Measurements from ENCODE around the gene JPH2. TPM values are rescaled to one million over a fixed set of nuclear protein-coding genes. Genes with fewer than 3 reads are reported as not detected.

JPH2 gene
- total RNA-seq, 2 experiments from 2014 or later, result not detected

DNA sequence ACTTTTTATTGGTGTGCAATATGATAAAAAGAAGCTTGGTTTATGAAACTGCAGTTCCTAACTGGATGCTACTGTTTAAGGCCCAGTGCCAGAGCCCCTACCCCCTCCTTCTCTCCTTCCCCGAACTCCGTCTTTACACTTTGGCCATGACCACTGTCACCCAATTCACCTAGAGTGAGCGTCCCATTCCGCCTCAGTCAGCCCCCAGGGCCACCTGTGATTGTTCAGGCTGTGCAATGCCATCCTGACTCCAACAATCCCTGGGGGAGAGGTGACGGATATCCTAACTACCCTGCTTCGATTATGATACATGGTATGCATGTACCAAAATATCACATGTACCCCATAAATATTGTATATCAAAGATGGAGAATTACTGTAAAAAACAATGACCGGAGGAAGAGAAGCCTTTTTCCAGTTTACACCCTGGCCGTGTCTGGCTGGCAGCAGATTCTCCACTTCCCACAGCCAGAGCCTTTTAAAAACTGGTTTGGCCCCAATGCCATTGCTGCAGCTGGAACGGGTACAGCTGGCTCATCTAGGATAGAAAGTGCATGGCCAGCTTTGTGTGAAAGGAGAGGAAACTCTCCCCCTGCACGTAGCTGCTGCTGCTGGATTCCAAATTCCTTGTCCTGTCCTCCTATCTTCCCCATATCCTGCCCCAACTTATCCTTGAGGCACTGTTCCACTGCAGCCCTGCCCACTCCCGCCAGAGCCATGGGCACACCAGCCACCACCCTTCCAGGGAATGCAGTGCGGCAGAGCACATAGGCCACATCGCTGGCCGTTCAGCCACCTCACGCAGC, 99.7 kb downstream of the JPH2 start:
- no peaks in the 10 kb centered on the region for H3K27me3 Mint-ChIP-seq
- POLR2A ChIA-PET, result no interaction called here
- DNase-seq, result no peak
- CTCF ChIA-PET, result interaction anchor here (0.7 to 1.8 kb wide), 2 partner anchors 30 to 337 kb away, joined by 3 to 4 read pairs; no protein-coding TSS in a partner anchor
- no peaks in the 10 kb centered on the region for H3K36me3 Mint-ChIP-seq
- H3K9me3 Mint-ChIP-seq, result no peaks in the 10 kb centered on the region
- intact Hi-C loops (cut with micrococcal nuclease), result no loop called here
- H3K4me3 Mint-ChIP-seq, result no peak overlapping the region
- H3K4me1 Mint-ChIP-seq (ENCODE audit: low read depth), result no peaks in the 10 kb centered on the region
- no peak overlapping the region for H3K27ac Mint-ChIP-seq

DNA sequence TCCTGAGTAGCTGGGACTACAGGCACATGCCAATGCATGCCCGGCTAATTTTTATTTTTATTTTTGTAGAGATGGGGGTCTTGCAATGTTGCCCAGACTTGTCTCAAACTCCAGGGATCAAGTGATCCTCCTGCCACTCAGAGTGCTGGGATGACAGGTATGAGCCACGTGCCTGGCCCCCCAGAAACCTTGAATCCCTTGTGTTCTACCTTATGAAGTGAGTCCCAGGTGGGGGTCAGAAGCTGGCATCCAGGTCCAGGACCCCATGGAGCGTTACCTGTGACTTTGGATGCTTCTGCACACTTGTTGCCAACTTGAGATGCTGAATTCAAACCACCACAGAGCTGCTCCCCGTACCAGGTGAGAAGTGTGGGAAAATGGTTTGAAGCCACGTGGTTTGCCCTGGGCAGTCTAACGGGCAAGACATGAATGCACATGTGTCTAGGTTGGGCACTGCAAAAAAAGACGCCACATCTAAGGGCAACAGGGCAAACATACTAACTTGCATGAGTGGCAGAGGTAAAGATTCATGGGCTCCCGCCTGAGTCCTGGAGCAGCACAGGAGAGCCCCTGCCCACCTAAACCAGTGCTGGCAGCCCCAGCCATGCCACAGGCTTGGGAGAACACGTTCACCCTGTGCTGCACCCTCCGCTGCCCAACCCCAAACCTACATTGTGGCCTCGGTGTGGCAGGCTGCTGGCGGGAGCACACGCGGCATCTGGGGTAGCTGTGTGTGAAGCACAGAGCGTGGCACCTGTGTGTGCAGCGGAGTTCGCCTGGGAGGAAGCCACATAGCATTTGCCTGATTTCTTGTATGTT, 101.2 kb downstream of the JPH2 start:
- Mint-ChIP-seq H3K36me3 (no peaks in the 10 kb centered on the region), H3K27ac (no peak overlapping the region), H3K9me3 (no peaks in the 10 kb centered on the region), H3K4me1 (ENCODE audit: low read depth) (peaks cover under 1% of the 10 kb centered on the region), H3K4me3 (no peak overlapping the region), H3K27me3 (no peaks in the 10 kb centered on the region)
- CTCF ChIA-PET, result no interaction called here
- intact Hi-C loops (cut with micrococcal nuclease), result no loop called here
- POLR2A ChIA-PET, result no interaction called here
- DNase-seq, result no peak

DNA sequence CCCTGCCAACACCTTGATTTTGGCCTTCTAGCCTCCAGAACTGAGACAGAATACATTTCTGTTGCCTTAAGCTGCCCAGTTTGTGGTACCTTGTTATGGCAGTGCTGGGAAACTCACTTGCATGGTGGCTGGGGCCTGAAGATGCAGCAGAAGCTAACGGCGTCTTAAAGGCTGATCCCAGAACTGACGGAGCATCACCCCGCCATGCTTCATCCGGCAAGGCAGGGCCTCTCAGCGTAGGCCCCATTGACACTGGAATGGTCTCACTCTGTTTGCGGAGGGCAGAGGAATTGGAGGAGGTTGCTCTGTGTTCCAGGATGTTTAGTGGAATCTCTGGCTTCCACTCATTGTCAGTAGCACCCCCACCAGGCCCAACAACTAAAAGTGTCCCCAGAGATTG, 102.1 kb downstream of the JPH2 start:
- DNase-seq, result no peak
- ChIA-PET CTCF (no interaction called here), POLR2A (no interaction called here)
- Mint-ChIP-seq H3K4me3 (no peak overlapping the region), H3K9me3 (no peaks in the 10 kb centered on the region), H3K4me1 (ENCODE audit: low read depth) (peaks cover 8% of the 10 kb centered on the region), H3K36me3 (no peaks in the 10 kb centered on the region), H3K27ac (no peak overlapping the region), H3K27me3 (no peaks in the 10 kb centered on the region)
- intact Hi-C loops (cut with micrococcal nuclease), result no loop called here

DNA sequence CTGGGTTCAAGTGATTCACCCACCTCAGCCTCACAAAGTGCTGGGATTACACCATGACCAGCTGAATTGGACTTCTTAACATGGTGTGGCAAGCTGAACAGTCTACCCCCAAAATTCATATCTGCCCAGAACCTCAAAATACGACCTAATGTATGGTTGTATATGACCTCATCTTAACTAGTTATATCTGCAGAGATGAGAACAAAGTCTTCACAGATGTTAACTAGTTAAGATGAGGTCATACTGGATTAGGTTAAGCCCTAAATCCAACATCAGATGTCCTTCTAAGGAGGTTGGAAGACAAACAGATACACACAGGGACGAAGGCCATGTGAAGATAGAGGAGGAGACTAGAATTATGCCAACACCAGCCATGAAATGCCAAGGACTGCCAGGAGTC, 102.5 kb downstream of the JPH2 start:
- no peak for DNase-seq
- POLR2A ChIA-PET, result no interaction called here
- Mint-ChIP-seq H3K27me3 (no peaks in the 10 kb centered on the region), H3K27ac (no peak overlapping the region), H3K4me1 (ENCODE audit: low read depth) (peaks cover 8% of the 10 kb centered on the region), H3K4me3 (no peak overlapping the region), H3K36me3 (no peaks in the 10 kb centered on the region), H3K9me3 (no peaks in the 10 kb centered on the region)
- intact Hi-C loops (cut with micrococcal nuclease), result no loop called here
- CTCF ChIA-PET, result interaction anchor here (7.4 kb wide), 1 partner anchor 335 kb away, joined by 109 read pairs; no protein-coding TSS in a partner anchor

DNA sequence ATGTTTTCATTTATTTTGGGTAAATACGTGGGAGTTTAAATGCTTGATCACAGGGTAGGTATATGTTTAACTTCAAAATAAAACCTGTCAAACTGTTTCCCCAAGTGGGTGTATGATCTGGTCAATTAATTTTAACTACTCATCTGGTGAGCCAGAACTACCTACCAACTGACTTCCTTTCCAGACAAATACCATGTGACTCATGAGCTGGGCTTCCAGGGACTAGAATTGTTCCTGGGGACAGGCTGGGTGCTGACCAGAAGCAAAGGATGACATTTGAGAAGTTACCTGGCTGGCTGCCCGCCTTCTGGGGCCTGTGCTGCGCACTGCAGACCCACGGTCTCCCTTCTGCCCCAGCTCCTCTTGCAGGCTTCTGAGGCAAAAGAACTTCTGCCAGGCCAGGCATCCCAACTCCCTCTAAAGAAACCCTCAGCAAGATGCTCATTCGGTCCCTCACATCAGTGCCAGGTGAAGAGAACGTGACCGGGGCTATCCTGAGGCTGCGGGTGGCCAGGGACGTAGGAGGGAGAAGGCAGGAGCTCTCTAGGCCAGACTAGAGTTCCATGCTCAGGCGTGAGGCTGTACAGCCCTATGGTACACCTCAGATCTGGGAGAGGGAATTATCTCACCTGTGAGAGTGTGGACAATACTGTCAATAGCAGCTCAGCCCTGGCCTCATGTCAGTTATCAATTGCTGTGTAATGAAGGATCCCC, 103.6 kb downstream of the JPH2 start:
- POLR2A ChIA-PET, result no interaction called here
- no peaks in the 10 kb centered on the region for H3K36me3 Mint-ChIP-seq

DNA sequence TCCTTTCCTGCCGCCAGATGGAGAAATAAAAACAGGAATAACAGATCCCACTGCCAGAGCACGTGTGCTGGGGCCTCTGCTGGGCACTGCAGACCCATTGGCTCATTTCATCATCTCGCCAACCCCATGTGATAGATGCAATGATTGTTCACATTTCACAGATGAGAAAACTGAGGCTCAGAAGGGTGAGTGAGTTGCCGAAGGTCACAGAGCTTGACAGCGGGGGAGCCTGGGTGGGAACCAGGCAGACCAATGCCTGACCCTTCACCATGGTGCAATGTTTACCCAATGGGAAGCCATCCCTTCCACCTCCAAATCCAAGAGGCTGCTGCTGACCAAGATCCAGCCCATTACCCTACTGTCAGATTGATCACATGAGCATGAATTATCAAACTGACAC, 105.1 kb downstream of the JPH2 start:
- Mint-ChIP-seq H3K9me3 (no peaks in the 10 kb centered on the region), H3K4me1 (ENCODE audit: low read depth) (peaks cover 8% of the 10 kb centered on the region), H3K4me3 (no peak overlapping the region), H3K27ac (no peak overlapping the region), H3K36me3 (no peaks in the 10 kb centered on the region), H3K27me3 (no peaks in the 10 kb centered on the region)
- no peak for DNase-seq
- intact Hi-C loops (cut with micrococcal nuclease), result loop anchor here (2.0 kb wide), 2 partner anchors 237 to 543 kb away; no protein-coding TSS in a partner anchor
- ChIA-PET CTCF (interaction anchor here (1.1 to 7.4 kb wide), 10 partner anchors 9 to 632 kb away, joined by 3 to 109 read pairs (median 5); no protein-coding TSS in a partner anchor), POLR2A (no interaction called here)

More for the DNA sequence above, 103.6 kb downstream of the JPH2 start:
- no peaks in the 10 kb centered on the region for H3K27me3 Mint-ChIP-seq
- no peak for DNase-seq
- intact Hi-C loops (cut with micrococcal nuclease), result no loop called here
- no peak overlapping the region for H3K4me3 Mint-ChIP-seq
- CTCF ChIA-PET, result interaction anchor here (0.9 to 7.4 kb wide), 4 partner anchors 100 to 635 kb away, joined by 3 to 109 read pairs (median 6); no protein-coding TSS in a partner anchor
- H3K27ac Mint-ChIP-seq, result no peak overlapping the region
- H3K9me3 Mint-ChIP-seq, result no peaks in the 10 kb centered on the region
- H3K4me1 Mint-ChIP-seq (ENCODE audit: low read depth), result peaks cover 8% of the 10 kb centered on the region

DNA sequence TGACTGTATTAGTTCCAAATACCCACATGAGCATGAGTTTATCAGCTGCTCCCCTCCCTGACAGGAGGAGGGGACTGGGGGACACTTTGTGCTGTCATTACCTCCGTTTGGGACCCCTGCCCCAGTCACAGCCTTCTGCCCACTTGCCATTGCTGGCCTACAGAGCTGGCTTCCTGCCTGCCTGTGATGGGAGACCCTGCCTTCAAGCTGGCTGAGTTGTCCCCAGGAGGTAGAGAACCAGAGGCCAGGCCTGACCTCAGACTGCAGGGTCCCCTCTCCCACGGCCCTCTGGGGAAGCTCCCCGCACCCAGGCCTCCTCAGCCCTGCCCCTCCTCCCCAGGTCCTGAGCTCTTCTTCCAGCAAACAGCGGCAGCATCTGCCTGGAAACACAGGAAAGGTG, 105.5 kb downstream of the JPH2 start:
- CTCF ChIA-PET, result interaction anchor here (1.1 to 7.4 kb wide), 11 partner anchors 10 to 631 kb away, joined by 3 to 109 read pairs (median 5); no protein-coding TSS in a partner anchor
- intact Hi-C loops (cut with micrococcal nuclease), result loop anchor here (2.0 kb wide), 2 partner anchors 237 to 543 kb away; no protein-coding TSS in a partner anchor
- DNase-seq, result no peak
- Mint-ChIP-seq H3K27ac (no peak overlapping the region), H3K36me3 (no peaks in the 10 kb centered on the region), H3K4me1 (ENCODE audit: low read depth) (peaks cover 8% of the 10 kb centered on the region), H3K27me3 (no peaks in the 10 kb centered on the region), H3K4me3 (no peak overlapping the region), H3K9me3 (no peaks in the 10 kb centered on the region)
- POLR2A ChIA-PET, result no interaction called here

DNA sequence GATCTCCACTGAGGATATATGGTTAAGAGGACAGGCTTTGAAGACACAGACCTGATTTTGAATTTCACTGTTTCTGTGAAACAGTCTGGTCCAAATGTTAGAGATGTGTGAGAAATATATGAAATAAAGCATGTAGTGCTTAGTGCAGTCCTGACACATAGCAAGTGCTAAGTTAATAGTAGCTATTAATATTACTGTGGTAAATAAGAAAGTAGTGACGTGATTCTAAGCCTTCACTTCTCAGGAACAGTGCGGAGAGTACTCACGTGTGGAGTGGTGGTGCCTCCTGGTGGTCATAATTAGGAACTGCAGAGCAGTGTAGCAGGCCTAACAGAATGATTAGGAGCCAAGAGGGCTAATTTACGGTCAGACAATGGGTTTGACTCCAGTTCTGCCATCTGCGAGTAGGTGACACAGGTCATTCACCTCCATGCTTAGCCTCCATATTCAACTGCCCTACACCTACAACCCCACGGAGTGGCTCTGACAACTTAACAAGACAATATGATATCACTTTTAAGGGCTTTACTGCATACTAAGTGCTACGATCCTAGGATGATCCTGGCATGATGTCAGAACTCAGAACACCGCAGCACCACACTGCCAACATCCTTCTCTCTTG, 106.2 kb downstream of the JPH2 start:
- H3K27me3 Mint-ChIP-seq, result no peaks in the 10 kb centered on the region
- H3K4me3 Mint-ChIP-seq, result no peak overlapping the region
- peaks cover 8% of the 10 kb centered on the region for H3K4me1 Mint-ChIP-seq (ENCODE audit: low read depth)
- peak; percentile 85 for DNase-seq
- no peaks in the 10 kb centered on the region for H3K36me3 Mint-ChIP-seq
- CTCF ChIA-PET, result interaction anchor here (0.6 to 7.4 kb wide), 19 partner anchors 9 to 624 kb away, joined by 3 to 109 read pairs (median 5); no protein-coding TSS in a partner anchor
- intact Hi-C loops (cut with micrococcal nuclease), result loop anchor here (1.0 to 2.0 kb wide), 6 partner anchors 24 to 542 kb away; no protein-coding TSS in a partner anchor
- no peak overlapping the region for H3K27ac Mint-ChIP-seq
- POLR2A ChIA-PET, result interaction anchor here (1.4 kb wide), 1 partner anchor 330 kb away, joined by 4 read pairs; no protein-coding TSS in a partner anchor
- no peaks in the 10 kb centered on the region for H3K9me3 Mint-ChIP-seq

DNA sequence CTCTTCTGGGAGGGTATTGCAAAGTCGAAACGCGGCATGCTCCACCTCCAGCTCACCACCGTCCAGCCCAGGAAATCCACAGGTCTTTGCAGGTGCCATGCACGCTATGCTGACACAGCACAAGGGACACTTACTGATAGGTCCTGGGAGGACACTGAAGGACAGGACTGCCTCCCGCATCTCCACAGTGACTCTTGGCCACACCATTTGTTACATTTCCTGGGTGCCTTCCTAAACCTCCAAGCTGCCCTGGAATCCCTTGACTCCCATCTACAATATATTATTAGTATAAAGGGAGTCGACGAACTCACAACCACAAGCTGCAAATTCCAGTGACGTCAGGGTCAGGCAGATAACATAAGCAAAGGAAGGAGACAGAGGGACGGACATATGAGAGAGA, 106.9 kb downstream of the JPH2 start:
- H3K27ac Mint-ChIP-seq, result no peak overlapping the region
- POLR2A ChIA-PET, result interaction anchor here (1.4 kb wide), 1 partner anchor 330 kb away, joined by 4 read pairs; no protein-coding TSS in a partner anchor
- intact Hi-C loops (cut with micrococcal nuclease), result loop anchor here (1.0 to 2.0 kb wide), 6 partner anchors 24 to 541 kb away; no protein-coding TSS in a partner anchor
- CTCF ChIA-PET, result interaction anchor here (0.5 to 7.4 kb wide), 19 partner anchors 8 to 623 kb away, joined by 3 to 109 read pairs (median 4); no protein-coding TSS in a partner anchor
- H3K36me3 Mint-ChIP-seq, result no peaks in the 10 kb centered on the region
- peaks cover 10% of the 10 kb centered on the region for H3K4me1 Mint-ChIP-seq (ENCODE audit: low read depth)
- no peak overlapping the region for H3K4me3 Mint-ChIP-seq
- H3K9me3 Mint-ChIP-seq, result no peaks in the 10 kb centered on the region
- no peaks in the 10 kb centered on the region for H3K27me3 Mint-ChIP-seq
- no peak for DNase-seq

DNA sequence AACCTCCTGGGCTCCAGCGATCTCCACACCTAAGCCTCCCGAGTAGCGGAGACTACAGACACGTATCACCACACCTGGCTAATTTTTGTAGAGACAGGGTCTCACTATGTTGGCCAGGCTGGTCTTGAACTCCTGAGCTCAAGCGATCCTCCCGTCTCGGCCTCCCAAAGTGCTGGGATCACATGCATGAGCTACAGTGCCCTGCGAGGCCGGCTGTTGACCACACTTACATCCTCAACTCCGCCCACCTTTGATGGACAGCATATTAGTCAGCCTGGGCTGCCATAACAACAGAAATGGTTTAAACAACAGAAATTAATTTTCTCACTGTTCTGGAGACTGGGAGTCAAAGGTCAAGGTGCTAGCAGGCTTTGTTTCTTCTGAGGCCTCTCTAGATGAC, 107.7 kb downstream of the JPH2 start:
- H3K27me3 Mint-ChIP-seq, result no peaks in the 10 kb centered on the region
- peaks cover 18% of the 10 kb centered on the region for H3K4me1 Mint-ChIP-seq (ENCODE audit: low read depth)
- H3K36me3 Mint-ChIP-seq, result no peaks in the 10 kb centered on the region
- no peak for DNase-seq
- intact Hi-C loops (cut with micrococcal nuclease), result loop anchor here (10.0 kb wide), 1 partner anchor 164 kb away; the partner anchor contains the start of gene TOX2
- H3K27ac Mint-ChIP-seq, result no peak overlapping the region
- ChIA-PET CTCF (interaction anchor here (1.2 to 7.4 kb wide), 5 partner anchors 22 to 630 kb away, joined by 3 to 109 read pairs (median 23); no protein-coding TSS in a partner anchor), POLR2A (no interaction called here)
- no peaks in the 10 kb centered on the region for H3K9me3 Mint-ChIP-seq
- no peak overlapping the region for H3K4me3 Mint-ChIP-seq

DNA sequence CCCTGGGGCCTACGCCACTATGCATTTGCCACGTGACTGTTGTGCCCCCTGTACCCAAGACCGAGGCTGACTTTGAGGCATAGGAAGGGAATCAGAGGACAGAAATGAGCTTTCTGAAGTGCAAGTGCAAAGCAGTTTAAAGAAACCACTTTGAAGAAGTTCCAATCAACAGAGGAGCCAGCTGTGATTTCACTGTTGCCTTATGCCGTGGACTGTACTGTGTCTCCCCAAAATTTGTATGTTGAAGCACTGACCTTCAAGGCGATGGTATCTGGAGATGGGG, 111.1 kb downstream of the JPH2 start:
- Mint-ChIP-seq H3K4me3 (no peak overlapping the region), H3K4me1 (ENCODE audit: low read depth) (peaks cover 37% of the 10 kb centered on the region), H3K36me3 (no peaks in the 10 kb centered on the region), H3K27ac (no peak overlapping the region), H3K27me3 (no peaks in the 10 kb centered on the region), H3K9me3 (no peaks in the 10 kb centered on the region)
- POLR2A ChIA-PET, result no interaction called here
- intact Hi-C loops (cut with micrococcal nuclease), result loop anchor here (10.0 kb wide), 1 partner anchor 161 kb away; the partner anchor contains the start of gene TOX2
- CTCF ChIA-PET, result no interaction called here
- DNase-seq, result no peak
